Measurements from ENCODE around the gene GAS2L1.
A peak's percentile ranks its signal among the peaks of the same experiment; 100 is the strongest.

The GAS2L1 gene

DNA sequence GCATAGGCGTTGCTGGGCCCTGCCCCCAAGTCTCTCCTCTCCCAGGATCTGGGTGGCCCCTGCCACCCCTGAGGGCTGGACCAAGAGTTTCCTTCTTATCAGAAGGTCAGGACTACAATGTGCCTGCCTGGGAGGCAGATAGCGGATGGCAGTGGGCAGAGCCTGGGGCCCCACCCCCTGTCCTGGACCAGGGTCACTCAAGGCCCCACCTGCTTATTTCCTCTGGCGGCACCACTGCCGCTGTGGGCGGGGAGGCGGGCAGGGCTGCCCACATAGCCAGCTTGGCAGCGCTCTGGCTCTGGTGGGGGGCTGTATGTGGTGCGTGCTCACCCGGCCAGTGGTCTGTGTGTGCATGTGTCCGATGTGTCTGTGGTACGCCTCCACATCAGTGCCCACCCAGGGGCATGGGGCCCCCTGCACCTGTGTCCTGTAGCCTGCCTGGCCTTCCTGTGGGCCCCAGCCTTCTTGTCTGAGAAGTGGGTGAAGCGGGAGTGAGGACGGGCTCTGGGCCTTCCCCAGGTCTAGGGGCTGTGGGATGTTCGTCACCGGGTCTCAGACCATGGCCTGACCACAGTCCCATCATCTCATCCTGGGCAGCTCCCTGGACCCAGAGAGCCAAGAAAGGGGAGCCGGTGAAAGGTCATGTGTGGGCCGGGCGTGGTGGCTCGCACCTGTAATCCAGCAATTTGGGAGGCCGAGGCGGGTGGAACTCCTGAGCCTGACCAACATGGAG lies 3.0 kb downstream of the GAS2L1 start:
- no peak for DNase-seq (ENCODE audit: low read depth in 2 of 2)

DNA sequence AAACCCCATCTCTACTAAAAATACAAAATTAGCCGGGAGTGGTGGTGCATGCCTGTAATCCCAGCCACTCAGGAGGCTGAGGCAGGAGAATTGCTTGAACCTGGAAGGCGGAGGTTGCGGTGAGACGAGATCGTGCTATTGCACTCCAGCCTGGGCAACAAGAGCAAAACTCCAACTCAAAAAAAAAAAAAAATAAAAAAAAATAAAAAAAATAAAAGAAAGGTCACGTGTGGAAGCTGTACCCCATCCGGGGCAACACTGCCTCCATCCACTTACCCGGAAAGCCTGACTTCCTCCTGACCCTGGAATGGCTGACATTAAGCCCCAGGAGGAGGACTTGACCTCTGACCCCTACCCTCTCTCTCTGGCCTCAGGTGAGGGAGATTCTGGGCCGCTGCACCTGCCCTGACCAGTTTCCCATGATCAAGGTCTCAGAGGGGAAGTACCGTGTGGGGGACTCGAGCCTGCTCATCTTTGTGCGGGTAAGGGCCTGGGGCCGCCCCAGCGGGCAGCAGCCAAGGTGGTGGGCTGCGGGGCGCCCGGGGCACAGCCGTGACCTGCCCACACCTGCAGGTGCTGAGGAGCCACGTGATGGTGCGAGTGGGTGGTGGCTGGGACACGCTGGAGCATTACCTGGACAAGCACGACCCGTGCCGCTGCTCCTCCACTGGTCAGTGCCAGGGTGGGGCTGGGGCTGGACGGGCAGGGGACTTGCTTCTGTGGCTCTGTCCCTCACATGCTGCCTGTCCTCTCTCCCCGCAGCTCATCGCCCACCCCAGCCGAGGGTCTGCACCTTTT lies 3.8 kb downstream of the GAS2L1 start:
- no peak for DNase-seq (ENCODE audit: low read depth in 2 of 2)

DNA sequence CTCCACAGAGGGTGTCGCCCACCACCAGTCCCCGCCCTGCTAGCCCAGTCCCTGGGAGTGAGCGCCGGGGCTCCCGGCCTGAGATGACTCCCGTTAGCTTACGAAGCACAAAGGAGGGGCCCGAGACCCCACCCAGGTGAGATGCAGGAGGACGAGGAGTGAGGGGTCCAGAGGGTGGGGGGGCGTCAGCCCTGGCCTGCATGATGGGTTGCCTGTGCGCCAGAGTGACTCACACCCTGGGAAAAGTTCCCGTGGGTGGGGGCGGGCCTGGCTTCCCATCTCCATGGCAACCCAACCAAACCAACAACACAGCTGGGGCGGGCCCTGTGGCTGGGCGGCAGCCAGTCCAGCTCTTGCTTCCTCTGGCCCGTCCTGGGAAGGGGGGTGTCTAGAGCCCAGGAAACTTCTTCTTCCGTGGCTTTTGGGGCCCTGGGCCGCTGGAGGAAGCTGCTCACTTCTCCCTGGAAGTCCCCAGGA lies 4.5 kb downstream of the GAS2L1 start:
- DNase-seq (ENCODE audit: low read depth in 2 of 2): peak; percentile 34 to 38

DNA sequence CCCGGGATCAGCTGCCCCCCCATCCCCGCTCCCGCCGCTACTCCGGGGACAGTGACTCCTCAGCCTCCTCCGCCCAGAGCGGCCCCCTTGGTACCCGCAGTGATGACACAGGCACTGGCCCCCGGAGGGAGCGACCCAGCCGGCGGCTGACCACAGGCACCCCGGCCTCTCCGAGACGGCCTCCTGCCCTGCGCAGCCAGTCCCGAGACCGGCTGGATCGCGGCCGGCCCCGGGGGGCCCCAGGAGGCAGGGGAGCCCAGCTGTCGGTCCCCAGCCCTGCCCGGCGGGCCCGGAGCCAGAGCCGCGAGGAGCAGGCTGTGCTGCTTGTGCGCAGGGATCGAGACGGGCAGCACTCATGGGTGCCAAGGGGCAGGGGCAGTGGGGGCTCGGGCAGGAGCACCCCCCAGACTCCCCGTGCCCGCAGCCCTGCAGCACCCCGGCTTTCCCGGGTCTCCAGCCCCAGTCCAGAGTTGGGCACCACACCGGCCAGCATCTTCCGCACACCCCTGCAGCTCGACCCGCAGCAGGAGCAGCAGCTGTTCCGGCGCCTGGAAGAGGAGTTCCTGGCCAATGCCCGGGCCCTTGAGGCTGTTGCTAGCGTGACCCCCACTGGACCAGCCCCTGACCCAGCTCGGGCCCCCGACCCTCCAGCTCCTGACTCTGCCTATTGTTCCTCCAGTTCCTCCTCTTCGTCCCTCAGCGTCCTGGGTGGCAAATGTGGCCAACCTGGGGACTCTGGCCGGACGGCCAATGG lies 5.2 kb downstream of the GAS2L1 start:
- no peak for DNase-seq (ENCODE audit: low read depth in 2 of 2)

DNA sequence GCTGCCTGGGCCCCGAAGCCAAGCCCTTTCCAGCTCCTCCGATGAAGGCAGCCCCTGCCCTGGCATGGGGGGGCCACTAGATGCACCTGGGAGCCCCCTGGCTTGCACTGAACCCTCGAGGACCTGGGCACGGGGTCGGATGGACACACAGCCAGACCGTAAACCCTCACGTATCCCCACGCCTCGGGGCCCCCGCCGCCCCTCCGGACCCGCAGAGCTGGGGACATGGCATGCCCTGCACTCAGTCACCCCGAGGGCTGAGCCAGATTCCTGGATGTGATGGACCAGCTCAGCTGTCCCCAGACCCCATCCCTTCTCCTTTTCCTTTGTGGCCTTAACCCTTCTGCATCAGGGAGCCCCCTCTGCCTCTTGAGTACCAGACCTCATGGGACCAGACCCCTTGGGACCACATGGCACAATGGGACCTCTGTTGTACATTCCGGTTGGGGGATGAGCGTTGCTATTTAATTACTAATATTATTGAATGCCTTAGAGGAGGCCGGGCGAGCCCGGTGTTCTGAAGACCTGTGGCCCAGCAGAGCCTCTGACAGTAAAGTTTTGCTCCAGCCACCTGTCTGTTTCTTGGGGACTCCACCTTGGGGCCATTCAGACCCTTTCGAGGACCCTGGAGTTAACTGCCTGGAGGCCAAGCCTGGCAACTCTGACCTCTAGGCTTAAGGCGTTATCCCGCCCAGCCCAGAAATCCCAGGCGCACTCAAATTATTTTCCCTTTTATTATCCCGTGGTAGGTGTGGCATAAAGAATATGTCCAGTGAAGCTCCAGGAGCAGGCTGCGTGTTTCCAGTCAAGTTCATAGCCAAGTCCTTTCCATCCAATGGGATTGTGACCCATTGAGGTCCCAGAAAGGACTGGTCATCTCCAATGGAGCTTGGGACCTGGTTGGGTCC lies 6.0 kb downstream of the GAS2L1 start:
- no peak for DNase-seq (ENCODE audit: low read depth in 2 of 2)

DNA sequence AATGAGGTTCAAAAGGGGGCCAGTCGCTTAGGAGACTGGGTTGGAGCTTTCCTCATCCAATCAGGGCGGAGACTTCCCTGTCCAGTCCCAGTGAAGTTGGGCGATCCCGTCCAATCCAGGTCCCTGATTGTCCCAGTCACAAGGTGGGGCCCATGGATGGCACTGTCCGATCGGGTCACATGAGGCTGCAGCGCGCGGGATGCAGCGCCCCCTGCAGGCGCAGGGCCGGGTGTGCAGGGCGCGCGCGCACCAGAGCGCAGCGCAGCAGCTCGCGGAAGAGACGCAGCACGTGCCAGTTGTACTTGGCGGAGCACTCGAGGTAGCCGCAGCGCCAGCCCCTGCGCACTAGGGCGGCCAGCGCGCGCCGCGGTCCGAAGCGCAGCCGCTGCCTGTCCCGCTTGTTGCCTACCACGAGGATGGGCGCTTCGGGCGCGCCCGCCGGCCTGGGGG lies 6.7 kb downstream of the GAS2L1 start:
- no peak for DNase-seq (ENCODE audit: low read depth in 2 of 2)

DNA sequence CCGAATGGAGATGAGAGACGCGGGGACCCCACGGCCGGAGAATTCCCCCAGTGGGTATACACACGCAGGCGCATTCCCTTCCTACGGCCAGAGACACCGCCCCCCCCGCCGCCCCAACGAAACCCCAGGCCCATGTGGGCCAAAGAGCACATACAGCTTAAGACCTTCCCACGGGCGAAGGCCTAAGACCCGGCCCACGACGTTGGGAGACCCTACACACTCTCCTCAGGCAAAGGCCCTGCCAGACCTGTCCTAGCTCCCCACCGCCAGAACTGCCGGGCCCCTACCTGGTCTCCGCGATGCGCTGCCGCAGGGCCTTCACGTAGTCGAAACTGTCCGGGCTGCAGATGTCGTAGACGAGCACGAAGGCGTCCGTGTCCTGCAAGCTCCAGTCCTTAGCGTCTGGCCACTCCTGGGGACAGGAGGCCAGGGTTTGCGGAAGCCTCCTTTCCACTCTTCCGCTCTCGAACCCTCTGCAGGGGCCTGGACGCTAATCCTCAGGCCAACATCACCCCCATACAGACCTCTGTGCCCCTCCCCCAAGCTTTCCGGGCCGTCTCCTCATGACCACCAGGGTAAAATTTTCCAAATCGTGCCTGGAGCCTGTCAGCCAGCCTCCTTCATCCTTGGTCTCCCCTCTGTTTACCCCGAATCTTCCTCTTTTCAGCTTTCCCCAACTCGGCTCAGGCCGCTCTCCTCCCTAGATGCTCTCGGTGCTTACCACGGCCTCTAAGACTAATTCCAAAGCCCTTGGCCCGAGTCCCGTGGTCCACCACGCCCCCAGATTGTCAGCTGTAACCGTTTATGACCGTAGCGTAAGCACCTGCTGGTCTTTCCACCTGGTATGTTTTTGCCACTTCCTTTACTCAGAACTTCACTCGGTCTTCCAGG lies 7.4 kb downstream of the GAS2L1 start:
- DNase-seq (ENCODE audit: low read depth in 2 of 2): no peak

DNA sequence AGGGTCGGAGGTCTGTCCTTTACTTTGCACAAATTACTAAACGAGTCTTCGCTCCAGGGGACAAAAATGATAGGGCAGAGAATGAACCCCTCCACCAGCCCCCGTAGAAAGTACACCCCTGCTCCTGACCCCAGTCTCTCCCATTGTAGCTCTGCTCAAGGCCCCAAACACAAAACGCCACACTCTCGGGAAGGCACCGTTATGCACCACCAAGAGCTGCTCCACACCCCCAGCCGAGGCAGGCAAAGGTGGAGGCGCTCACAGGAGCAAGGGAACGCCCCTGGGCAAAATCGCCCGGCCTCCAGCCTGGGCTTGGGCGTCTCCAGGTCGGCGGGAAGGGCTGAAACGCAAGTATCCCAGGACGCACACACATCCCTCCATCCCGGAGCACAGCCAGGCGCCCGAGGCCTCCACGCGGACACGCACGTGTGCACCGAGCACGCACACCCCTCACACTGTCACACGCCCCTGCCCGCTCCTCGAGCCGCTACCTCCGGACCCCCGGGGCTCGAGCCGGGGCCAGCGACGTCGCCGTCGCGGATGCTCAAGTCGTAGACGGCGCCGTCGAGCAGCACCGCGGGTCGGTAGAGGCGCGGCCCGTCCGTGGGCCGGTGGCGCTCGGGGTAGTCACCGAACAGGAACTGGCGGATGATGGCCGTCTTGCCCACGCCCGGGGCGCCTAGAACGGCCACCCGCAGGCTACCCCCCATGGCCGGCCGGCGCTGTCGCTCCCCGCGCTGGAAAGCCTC lies 8.3 kb downstream of the GAS2L1 start:
- no peak for DNase-seq (ENCODE audit: low read depth in 2 of 2)

DNA sequence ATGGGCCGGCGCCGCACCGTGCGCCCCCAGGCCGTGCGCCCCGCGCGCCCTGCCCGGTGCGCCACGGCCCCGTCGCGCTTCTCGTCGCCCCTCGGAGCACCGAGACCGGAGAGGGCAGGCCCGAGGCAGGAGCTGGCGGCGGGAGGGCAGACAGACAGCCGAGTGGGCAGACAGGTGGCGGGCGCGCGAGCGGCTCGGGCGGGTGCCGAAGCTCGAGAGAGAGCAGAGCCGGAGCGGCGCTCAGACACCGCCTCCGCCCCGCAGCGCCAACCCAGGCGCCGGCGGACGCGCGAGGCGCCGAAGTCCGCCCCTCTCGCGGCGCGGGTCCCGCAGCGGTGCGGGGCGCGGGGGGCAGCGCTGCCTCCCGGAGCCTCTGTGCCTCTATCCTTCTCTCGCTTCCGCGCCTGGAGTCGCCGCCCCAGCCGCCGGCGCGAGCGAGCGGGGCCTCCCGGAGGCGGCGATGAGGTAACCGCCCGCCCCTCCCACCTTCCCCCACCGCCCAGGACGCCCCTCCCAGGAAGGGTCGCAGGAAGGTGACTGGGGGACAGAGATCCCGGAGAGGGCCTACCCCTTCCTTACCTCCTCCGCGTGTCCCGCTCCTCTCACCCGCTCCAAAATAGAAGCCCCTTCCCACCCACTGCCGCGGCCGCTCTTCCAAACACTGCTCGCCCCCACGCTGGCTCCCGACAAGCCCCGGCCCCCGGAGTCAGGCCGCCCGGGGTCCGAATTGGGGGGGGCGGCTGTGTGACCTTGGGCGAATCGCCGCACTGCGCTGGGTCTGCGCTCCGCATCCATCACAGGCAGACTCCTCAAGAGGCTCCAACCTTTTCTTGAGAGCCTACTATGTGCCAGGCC lies 9.1 kb downstream of the GAS2L1 start, which contains the start of gene RASL10A:
Gene RASL10A, minus strand, starts transcription at position 412 of the 855 bp plus-strand sequence. CDS start 451 bp downstream, outside the sequence.
- no peak for DNase-seq (ENCODE audit: low read depth in 2 of 2)

DNA sequence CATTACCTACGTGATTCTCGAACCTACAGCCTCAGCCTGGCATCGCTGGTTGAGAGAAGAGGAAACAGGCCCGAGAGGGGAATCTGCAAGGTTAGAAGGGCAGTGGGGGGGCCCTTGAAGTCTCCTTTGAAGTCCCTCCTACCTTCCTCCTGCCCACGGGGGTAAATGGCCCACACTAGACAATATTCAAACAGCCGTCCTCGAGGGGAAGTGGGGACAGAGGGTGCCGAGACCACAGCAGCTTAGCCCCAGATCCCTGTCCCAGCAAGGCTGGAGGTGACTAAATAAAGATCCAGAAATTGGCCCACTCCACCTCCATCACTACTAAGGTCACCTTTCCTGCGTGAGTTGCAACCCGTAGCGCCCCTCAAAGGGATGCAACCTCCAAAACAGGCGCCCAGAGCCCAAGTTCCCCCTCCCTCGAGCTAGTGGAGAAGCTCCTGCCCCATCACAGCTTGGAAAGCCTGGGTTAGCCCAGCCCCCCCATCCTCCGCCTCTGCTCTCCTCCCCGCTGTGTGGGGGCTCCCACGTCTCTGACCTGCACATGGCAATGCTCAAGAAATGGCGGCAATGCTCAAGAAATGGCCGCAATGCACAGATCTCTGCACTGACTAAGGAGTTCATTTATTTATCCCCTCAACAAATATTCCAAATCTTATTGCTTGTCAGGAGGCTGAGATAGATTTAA lies 9.8 kb downstream of the GAS2L1 start:
- no peak for DNase-seq (ENCODE audit: low read depth in 2 of 2)

DNA sequence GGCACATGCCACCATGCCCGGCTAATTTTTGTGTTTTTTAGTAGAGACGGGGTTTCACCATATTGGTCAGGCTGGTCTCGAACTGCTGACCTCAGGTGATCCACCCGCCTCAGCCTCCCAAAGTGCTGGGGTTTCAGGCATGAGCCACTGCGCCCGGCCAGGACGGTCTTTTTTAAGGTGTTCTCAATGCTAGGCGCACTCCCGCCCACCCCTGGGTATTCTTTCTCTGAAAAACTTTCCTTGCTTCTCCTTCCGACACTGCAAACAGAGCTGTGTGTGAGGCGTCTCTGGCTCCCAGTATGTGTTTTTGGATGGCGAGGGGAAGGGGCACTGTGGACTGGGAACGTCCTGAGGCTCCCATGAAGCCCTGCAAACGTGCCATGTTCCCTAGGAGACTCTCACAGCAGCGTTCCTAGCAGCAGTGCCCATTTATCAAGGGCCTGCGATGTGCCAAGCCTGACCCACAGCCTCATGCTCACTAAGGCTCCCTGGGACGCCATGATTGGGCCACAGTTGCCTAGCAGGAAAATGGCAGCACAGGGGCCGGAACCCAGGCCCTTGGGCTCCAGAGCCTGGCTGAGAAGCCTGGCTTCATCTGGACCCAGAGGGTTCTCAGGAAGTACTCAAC lies 11.5 kb downstream of the GAS2L1 start:
- DNase-seq (ENCODE audit: low read depth in 2 of 2): no peak

DNA sequence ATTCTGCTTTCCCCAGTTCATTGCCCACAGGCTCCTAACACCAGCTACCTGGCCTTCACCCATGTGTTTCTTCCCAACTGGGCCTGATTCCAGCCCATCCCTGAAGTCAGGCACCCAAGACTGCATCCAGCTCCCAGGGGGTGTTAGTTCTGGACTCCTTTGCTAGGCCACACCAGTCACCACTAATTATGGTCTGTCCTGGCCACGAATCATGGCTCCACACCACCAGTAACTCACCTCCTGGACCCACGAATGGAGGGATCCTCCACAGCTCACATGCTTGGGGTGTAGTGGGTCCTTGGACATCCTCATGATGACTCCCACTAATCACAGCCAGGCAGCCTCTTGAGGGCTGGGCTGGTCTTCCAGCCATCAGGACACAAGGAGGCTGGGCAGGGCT lies 12.6 kb downstream of the GAS2L1 start:
- no peak for DNase-seq (ENCODE audit: low read depth in 2 of 2)

DNA sequence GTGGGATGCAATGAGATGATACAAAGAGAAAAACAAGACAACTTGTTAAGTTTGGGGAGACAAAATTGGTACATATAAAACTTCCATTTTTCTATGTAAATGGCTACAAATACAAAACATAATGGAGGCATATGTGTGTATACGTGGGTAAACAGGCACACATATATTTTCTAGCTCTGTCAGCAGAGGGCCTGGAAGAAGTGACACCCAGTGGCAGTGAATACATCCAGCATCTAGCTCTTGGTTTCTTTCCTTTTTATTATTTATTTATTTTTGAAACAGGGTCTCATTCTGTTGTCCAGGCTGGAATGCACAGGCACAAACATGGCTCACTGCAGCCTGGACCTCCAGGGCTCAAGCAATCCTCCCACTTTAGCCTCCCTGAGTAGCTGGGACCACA lies 14.1 kb downstream of the GAS2L1 start:
- no peak for DNase-seq (ENCODE audit: low read depth in 2 of 2)

DNA sequence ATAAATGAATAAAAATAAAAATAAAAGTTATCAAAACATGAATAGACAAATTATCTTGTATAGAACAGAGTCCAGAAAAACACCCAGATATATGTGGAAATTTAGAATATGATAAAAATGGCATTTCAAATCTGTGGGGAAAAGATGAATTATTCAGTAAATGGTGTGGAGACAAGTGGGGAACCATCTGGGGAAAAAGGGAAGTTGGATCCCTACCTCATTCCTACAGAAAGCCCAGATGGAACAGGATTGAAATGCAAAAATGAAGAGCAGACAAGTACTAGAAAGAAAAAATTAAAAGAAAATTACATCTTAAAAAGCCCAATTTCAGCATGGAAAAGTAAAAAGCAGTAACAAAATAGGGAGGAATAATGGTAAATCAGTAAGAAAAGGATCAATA lies 17.2 kb downstream of the GAS2L1 start:
- no peak for DNase-seq (ENCODE audit: low read depth in 2 of 2)

DNA sequence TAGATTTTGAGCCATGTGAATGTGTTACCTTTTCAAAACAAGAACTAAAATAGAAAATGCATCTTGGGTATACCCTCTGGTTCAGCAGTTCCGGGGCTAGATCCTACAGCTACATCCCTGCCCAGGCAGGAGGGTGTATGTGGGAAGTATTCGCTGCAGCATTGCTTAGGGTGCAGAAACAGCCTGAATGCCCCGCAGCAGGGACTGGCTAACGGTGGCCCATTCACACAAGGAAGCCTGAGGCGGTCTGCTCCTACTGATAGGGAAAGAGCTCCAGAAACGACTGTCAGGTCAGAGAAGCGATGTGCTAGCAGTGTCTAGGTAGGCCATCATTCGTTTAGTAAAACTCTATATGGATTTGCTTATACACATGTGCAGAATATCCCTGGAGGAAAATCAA lies 18.9 kb downstream of the GAS2L1 start:
- no peak for DNase-seq (ENCODE audit: low read depth in 2 of 2)

DNA sequence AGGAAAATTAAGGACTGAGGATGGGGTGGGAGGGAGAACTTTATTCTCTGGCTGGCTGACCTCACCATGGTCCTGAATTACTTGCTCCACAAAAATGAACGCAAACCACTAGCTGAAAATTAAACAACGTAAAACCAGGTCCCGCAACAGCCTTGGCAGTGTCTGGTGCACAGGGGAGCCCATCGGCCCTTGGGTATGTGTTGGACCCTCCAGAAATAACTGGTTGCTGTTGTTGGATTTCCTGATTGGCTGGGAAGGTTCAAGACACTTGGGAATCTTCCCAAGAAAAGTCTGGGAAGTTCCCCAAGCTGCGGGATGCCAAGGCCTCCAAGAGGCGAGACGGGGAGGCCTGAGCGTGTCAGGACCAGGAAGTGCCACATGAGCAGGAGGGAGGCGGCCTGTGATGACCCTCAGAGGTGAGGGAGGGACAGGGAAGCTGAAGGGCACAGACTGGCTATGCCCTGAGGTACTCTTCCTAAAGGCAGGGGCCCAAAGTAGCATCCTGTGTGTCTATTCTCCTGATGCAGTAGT lies 19.4 kb downstream of the GAS2L1 start:
- no peak for DNase-seq (ENCODE audit: low read depth in 2 of 2)

DNA sequence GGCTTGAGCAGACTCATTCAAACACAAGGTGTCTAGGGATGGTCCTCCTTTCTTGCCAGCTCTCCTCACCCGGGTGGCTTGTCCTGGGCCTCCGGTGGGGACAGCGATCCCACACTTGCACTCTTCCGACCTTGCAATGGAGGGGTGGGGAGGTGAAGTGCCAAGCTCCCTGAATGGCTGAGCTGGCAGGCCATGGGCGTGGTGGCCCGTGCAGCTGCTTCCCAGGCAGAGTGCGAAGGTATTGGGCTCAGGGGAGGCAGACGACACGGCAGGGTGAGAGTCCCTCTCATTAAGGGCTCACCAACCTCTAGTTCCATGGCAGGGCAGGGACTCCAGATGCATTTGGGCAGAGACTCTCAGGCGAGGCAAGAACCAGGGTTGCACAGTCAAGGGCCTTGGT lies 20.0 kb downstream of the GAS2L1 start:
- no peak for DNase-seq (ENCODE audit: low read depth in 2 of 2)
